ENCODE results near the gene UTP14C.
"Not testable (repeated sequence)": the region's sequence is repeated elsewhere in the genome, so short reads cannot be mapped to it uniquely, and the experiment has no call there.

The UTP14C gene

GRCh38 chr13:52004511-52005170 is 19.9 kb upstream of the UTP14C start:
- DNase-seq, result no peak

GRCh38 chr13:52005841-52006522 is 18.5 kb upstream of the UTP14C start:
- DNase-seq, result no peak

GRCh38 chr13:52006523-52007245 is 17.8 kb upstream of the UTP14C start:
- DNase-seq, result no peak

GRCh38 chr13:52009946-52010345 is 14.5 kb upstream of the UTP14C start:
- DNase-seq, result no peak

- DNase-seq, result no peak
These were observed 13.4 kb upstream of the UTP14C start, which contains the start of gene ATP7B for GRCh38 chr13:52010890-52011631. Gene ATP7B (minus strand): TSS chr13:52011450. CDS start chr13:52011337, 113 bp downstream.

GRCh38 chr13:52011632-52012511 is 12.6 kb upstream of the UTP14C start, which contains the start of gene ALG11:
Gene ALG11 (plus strand): TSS chr13:52012398. CDS start chr13:52012419, 21 bp downstream.
- peak; percentile 95 for DNase-seq

- no peak for DNase-seq
These were observed 12.0 kb upstream of the UTP14C start for GRCh38 chr13:52012512-52012836.

GRCh38 chr13:52016296-52016695 is 8.2 kb upstream of the UTP14C start:
- DNase-seq, result no peak

GRCh38 chr13:52020191-52020590 is 4.3 kb upstream of the UTP14C start:
- no peak for DNase-seq

- DNase-seq, result no peak
These were observed 2.1 kb upstream of the UTP14C start for GRCh38 chr13:52022356-52022755.

GRCh38 chr13:52025475-52026245 is 1.2 kb downstream of the UTP14C start:
- DNase-seq, result no peak

- DNase-seq, result no peak
These were observed 1.7 kb downstream of the UTP14C start for GRCh38 chr13:52026246-52026626.

- DNase-seq, result no peak
These were observed 3.3 kb downstream of the UTP14C start for GRCh38 chr13:52027832-52028231.

- DNase-seq, result no peak
These were observed 5.1 kb downstream of the UTP14C start for GRCh38 chr13:52029569-52029968.

- not testable (repeated sequence) for DNase-seq
These were observed 5.9 kb downstream of the UTP14C start for GRCh38 chr13:52030401-52030800.

- no peak for DNase-seq
These were observed 8.5 kb downstream of the UTP14C start for GRCh38 chr13:52033039-52033438.

GRCh38 chr13:52034616-52035226 is 10.2 kb downstream of the UTP14C start:
- DNase-seq, result no peak

- no peak for DNase-seq
These were observed 11.5 kb downstream of the UTP14C start for GRCh38 chr13:52036037-52036436.

GRCh38 chr13:52043675-52044074 is 19.2 kb downstream of the UTP14C start:
- DNase-seq, result no peak

GRCh38 chr13:52047463-52047862 is 23.0 kb downstream of the UTP14C start:
- DNase-seq, result no peak

- no peak for DNase-seq
These were observed 24.0 kb downstream of the UTP14C start for GRCh38 chr13:52048516-52048915.

Data from GF-D8 (cell line).